SW480 (cell line): ENCODE data around the gene XNDC1N.
"Not testable (repeated sequence)": the region's sequence is repeated elsewhere in the genome, so short reads cannot be mapped to it uniquely, and the experiment has no call there.

Source experiments
- DNase-seq: peaks from one replicate; pipeline ENCODE4 v3.0.0-alpha.2; 2016; ENCODE audit warnings: low spot score

Gene XNDC1N

GRCh38 chr11:71931245-71931602, 2.8 kb upstream of the XNDC1N start:
- DNase-seq, result no peak

DNA sequence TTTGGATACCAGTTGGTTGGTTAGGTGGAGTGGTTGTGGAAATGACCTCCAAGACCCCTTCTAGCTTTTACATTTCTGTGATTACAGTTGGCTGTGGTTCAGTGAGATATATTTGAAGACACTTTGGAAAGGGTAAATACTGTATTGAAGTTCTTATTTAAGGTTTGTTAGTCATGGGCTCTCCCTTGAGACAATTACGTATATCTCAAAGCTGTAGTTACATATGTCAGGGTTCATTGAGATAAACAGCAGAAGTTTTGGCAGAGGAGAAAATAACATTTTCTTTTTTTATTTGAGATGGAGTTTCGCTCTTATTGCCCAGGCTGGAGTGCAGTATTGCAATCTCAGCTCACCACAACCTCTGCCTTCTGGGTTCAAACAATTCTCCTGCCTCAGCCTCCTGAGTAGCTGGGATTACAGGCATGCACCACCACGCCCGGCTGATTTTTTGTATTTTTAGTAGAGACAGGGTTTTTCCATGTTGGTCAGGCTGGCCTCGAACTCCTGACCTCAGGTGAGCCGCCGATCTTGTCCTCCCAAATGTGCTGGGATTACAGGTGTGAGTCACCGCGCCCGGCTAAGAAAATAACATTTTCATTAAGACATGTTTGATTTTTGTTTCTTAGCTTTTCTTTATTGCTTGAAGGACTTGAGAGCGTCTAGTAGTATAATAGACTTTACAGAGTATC, 2.3 kb upstream of the XNDC1N start:
- DNase-seq, result no peak

DNA sequence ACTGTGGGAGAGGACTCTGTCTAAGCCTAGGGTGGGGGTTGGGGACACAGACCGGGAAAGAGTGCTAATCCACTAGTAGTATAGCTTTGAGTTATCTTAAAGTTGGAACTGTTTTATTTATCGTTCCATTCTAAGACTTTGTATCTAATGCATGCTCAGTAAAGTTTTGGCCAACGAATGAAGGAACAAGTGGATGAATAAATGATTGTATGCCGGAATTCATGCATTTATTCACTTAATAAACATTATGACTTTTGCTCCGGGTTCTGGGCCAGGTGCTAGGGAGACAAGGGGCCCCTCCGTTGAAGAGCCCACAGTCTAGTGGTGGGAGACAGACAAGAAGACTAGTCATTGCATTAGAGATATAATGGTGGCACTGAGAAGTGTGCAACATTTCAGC, 1.1 kb upstream of the XNDC1N start:
- DNase-seq, result peak; percentile 7

GRCh38 chr11:71928737-71929443, 496 bp upstream of the XNDC1N start, which contains the start of gene RNF121:
RNF121 (plus strand) TSS chr11:71929046; CDS start chr11:71929062, 16 bp downstream.
- peak; percentile 97 for DNase-seq

GRCh38 chr11:71917646-71918140, 10.7 kb downstream of the XNDC1N start:
- DNase-seq, result no peak

DNA sequence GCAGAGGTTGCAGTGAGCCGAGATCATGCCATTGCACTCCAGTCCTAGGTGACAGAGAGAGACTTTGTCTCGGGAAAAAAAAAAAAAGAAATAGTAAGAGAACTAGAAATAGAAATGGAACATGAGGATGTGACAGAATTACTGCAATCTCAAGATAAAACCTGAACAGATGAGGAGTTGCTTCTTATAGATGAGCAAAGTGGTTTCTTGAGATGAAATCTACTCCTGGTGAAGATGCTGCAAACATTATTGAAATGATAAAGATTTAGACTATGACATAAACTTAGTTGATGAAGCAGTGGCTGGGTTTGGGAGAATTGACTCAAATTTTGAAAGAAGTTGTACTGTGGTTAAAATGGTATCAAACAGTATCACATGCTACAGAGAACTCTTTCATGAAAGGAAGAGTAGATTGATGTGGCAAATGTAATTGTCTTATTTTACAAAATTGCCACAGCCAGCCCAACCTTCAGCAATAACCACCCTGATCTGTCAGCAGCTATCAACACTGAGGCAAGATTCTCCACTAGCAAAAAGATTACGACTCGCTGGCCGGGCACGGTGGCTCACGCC, 13.7 kb downstream of the XNDC1N start:
- DNase-seq, result no peak

GRCh38 chr11:71913756-71914526, 14.5 kb downstream of the XNDC1N start:
- DNase-seq, result no peak

GRCh38 chr11:71911986-71912340, 16.4 kb downstream of the XNDC1N start:
- not testable (repeated sequence) for DNase-seq

- DNase-seq, result not testable (repeated sequence)
Observed at GRCh38 chr11:71911321-71911985, 16.9 kb downstream of the XNDC1N start.

DNA sequence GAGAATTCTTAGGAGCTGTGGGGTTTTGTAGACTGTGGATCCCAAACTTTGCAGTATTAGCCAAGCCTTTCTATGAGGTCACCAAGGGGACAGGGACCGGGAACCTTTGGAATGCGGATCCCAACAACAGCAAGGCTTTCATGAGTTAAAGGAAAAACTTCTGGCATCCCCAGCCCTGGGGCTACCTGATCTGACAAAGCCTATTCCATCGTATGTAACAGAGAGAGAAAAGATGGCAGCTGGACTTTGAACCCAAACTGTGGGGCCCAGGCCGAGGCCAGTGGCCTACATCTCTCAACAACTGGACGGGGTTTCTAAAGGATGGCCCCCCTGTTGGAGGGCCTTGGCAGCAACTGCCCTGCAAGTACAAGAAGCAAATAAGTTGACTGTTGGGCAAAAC, 17.6 kb downstream of the XNDC1N start:
- not testable (repeated sequence) for DNase-seq

- DNase-seq, result no peak
Observed at GRCh38 chr11:71908218-71908617, 20.2 kb downstream of the XNDC1N start.

- DNase-seq, result not testable (repeated sequence)
Observed at GRCh38 chr11:71901137-71901536, 27.3 kb downstream of the XNDC1N start.

DNA sequence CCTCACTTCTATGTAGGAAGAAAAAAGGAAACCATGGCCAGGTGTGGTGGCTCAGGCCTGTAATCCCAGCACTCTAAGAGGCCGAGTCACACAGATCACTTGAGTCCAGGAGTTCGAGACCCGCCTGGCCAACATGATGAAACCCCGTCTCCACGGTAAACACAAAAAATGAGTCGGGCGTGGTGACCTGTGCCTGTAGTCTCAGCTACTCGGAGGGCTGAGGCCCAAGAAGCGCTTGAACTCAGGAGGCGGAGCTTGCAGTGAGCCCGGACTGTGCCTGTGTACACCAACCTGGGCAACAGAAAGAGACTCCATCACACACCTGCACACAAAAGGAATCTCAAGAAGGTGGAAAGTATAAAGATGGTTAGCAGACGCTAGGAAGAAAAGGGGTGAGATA, 32.4 kb downstream of the XNDC1N start:
- DNase-seq, result no peak

DNA sequence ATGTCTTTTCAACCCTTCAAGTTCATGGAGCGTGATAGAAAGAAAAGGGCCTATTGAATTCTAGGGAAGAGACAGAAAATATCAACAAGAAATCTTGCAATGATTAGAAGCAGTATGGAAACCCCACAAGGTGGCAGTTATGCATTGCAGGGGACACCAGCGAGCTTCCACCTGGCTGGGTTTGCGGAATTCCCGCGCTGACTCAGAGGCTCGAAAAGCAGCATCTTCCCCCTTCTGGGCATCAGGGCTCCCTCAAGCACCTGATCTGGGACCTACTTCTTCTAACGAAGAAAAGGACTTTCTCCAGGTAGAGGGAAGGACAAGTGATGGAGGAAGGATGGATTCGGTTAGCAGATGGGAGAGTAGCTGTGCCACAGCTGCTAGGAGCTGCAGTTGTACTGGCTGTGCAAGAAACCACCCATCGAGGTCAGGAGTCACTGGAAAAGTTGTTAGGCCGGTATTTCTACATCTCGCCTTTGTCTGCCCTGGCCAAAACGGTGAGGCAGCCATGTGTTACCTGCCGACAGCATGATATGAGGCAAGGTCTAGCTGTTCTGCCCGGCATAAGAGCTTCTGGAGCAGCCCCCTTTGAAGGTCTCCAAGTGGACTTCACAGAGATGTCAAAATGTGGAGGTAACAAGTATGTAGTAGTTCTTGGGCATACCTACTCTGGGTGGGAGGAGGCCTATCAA, 39.1 kb downstream of the XNDC1N start:
- DNase-seq, result not testable (repeated sequence)

GRCh38 chr11:71888335-71889010, 39.9 kb downstream of the XNDC1N start:
- DNase-seq, result peak; percentile 61

- not testable (repeated sequence) for DNase-seq
Observed at GRCh38 chr11:71885806-71886205, 42.6 kb downstream of the XNDC1N start.
